ENCODE results near the gene MREG. TPM values are rescaled to one million over a fixed set of nuclear protein-coding genes. Genes with fewer than 3 reads are reported as not detected.
"Not testable (repeated sequence)": the region's sequence is repeated elsewhere in the genome, so short reads cannot be mapped to it uniquely, and the experiment has no call there.

Gene MREG
- total RNA-seq, 1 experiment from 2014 or later = 17.6 TPM

DNA sequence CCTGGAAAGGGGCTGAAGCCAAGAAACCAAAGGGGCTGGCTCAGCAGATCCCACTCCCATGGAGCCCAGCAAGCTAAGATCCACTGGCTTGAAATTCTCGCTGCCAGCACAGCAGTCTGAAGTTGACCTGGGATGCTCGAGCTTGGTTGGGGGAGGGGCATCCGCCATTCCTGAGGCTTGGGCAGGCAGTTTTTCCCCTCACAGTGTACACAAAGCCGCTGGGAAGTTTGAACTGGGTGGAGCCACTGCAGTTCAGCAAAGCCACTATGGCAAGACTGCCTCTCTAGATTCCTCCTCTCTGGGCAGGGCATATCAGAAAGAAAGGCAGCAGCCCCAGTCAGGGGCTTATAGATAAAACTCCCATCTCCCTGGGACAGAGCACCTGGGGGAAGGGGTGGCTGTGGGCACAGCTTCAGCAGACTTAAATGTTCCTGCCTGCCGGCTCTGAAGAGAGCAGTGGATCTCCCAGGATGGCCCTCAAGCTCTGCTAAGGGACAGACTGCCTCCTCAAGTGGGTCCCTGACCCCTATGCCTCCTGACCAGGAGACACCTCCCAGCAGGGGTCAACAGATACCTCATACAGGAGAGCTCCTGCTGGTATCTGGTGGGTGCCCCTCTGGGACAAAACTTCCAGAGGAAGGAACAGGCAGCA is 24.7 kb downstream of the MREG start:
- DNase-seq (ENCODE audit: low read depth) = not testable (repeated sequence)

DNA sequence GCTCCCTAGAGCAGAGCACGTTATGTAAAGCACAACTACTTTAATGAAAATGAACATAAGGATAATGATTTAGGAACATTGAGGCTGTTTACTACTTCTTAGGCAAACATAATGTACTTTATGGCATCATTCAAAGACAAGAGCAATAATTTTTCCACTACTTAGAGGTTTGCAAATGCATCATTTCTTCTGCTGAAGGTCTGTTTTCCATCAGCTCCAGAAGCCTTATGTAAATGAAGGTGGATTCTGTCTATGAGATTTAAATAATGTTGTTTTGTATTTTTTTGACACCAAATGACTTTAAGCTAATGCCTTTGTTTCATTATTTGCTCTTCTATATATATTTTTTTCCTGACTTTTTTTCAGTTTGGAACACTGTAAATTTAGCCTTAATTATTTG is 28.1 kb downstream of the MREG start:
- no peak for DNase-seq (ENCODE audit: low read depth)

GRCh38 chr2:215984661-215985060 is 28.7 kb downstream of the MREG start:
- DNase-seq (ENCODE audit: low read depth) = no peak

- no peak for DNase-seq (ENCODE audit: low read depth)
Measured at GRCh38 chr2:215983581-215984351, 29.6 kb downstream of the MREG start.

GRCh38 chr2:215982465-215982875 is 30.9 kb downstream of the MREG start:
- peak; percentile 98 for DNase-seq (ENCODE audit: low read depth)

- DNase-seq (ENCODE audit: low read depth) = no peak
Measured at GRCh38 chr2:215981115-215981514, 32.2 kb downstream of the MREG start.

- no peak for DNase-seq (ENCODE audit: low read depth)
Measured at GRCh38 chr2:215979620-215980019, 33.7 kb downstream of the MREG start.

- no peak for DNase-seq (ENCODE audit: low read depth)
Measured at GRCh38 chr2:215974700-215975429, 38.5 kb downstream of the MREG start.

DNA sequence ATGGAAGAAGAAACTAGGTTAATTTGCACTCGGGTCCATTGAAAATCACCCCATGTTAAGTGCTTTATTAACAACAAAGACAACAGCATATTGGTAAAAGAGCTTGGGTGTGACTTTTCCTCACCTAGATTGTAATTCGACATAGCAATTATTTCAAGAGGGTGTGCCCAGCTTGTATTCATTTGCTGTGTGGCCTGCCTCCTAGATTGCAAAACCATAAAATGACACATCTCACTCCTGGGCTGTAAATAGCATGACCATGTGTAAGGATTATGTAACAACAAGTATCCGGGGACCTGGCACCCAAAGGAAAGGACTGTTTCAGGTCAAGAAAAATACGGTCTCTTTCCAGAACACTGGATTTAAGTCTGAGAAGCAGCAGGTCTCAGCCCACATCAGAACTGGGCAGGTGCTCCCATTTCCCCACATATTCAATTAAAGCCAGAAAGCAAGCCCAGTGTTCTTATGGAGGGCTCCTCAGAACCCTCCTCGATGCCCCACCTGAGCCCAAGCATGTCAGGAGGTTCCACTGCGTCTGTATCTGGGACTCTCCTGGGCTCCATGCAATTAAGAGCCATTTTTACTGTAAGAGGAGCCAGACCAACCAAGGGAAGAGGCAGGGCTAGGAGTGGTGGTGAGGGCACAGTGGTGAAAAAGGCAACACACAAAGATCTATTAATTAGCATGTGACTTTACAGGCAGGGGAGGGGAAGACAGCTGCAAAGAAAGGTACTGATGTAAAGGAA is 39.2 kb downstream of the MREG start:
- peak; percentile 45 for DNase-seq (ENCODE audit: low read depth)

GRCh38 chr2:215973145-215973792 is 40.1 kb downstream of the MREG start:
- DNase-seq (ENCODE audit: low read depth) = no peak

- no peak for DNase-seq (ENCODE audit: low read depth)
Measured at GRCh38 chr2:215971671-215972070, 41.7 kb downstream of the MREG start.

DNA sequence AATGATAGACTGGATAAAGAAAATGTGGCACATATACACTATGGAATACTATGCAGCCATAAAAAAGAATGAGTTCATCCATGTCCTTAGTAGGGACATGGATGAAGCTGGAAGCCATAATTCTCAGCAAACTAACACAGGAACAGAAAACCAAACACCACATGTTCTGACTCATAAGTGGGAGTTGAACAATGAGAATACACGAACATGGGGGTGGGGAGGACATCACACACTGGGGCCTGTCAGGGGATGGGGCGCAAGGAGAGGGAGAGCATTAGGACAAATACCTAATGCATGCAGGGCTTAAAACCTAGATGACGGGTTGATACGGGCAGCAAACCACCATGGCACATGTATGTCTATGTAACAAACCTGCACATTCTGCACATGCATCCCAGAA is 42.5 kb downstream of the MREG start:
- not testable (repeated sequence) for DNase-seq (ENCODE audit: low read depth)

- DNase-seq (ENCODE audit: low read depth) = peak; percentile 29
Measured at GRCh38 chr2:215970425-215970824, 42.9 kb downstream of the MREG start.

GRCh38 chr2:215969131-215969841 is 44.1 kb downstream of the MREG start:
- DNase-seq (ENCODE audit: low read depth) = no peak

DNA sequence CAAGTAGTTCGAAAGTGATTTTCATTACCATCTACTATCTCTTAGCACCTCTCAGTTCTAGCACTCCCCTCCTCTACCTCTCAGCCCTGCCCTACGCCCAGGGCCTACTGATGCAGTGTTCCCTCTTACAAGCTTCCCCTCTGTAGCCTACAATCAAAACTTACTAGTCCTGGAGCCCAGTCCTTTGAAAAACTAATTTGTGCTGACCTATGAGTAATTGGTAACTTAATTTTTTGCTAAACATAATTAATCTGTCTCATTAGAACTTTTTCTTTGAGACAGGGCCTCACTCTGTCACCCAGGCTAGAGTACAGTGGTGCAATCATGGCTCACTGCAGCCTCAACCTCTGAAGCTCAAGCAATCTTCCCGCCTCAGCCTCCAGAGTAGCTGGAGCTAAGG is 44.9 kb downstream of the MREG start:
- no peak for DNase-seq (ENCODE audit: low read depth)

GRCh38 chr2:215967590-215968378 is 45.6 kb downstream of the MREG start:
- no peak for DNase-seq (ENCODE audit: low read depth)

DNA sequence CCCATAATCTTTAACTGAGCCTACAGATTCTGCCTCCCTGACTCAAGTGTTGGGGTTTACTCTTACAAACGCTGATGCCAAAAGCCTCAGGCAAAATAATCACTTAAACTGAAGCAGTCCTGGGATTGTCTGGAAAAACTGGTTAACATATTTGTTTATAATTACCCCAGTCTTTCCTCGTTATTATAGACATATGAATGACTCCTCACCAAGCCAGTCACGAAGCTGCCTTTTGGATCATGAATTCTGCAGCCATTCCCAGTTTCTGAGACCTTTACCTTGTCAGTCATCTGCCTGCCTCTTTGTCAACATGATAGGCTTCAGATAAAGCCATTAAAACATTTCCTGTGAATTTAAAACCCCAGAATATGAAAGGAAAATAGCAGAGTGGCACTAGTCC is 46.4 kb downstream of the MREG start:
- no peak for DNase-seq (ENCODE audit: low read depth)

DNA sequence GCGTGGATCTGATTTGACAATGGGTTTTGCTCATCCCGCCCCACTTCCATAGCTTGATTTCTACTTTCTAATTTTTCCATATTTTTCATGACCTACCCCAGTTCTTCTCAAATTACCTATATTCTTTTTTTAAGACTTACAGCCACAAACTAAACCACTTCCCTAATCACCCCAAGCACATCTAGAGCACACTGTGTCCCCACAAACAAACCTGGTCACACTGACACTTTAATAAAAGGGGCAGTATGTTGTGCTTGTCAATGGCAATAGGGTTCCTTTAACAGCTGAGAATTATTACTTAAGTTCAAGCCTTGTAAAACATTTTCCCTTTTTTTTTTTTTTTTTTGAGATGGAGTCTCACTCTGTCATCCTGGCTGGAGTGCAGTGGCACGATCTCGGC is 47.1 kb downstream of the MREG start:
- no peak for DNase-seq (ENCODE audit: low read depth)

DNA sequence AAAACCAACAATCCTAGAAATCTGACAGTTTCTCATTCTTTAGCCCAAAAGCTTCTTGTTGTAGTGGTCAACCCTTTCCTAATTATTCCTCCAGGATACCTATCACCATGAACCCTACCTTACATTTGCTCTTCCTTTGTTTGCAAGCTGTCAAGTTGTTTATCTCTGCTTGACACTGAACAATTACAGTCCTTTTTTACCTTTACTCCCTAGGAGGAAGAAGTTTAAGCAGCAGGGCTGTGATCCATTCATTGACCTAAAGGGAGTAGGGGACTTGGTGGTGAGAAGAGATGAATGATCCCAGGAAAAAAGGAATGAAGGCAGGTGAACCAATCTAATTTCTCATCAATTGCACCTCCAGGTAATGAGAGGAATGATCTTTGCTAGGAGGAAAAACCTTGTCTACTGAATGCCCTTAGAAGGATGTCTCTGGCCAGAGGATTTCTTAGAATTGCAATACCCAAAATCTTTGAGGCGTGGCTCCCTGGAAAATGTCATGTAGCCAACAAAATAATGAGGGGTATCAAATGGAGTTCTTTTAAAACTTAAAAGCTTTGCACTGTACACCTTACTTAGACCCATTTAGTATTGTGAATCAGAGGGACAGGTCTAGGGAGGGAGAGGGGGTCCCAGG is 47.7 kb downstream of the MREG start:
- no peak for DNase-seq (ENCODE audit: low read depth)
